ENCODE results near the gene CYBB. TPM values are rescaled to one million over a fixed set of nuclear protein-coding genes. Genes with fewer than 3 reads are reported as not detected.

CYBB gene
- total RNA-seq, 4 donors from 2014 or later: 10.2 to 36.7 (median 21.8) TPM

GRCh38 chrX:37752281-37752680 lies 27.6 kb upstream of the CYBB start:
- no peaks in the 10 kb centered on the region for H3K4me1 ChIP-seq
- H3K27ac ChIP-seq: no peak overlapping the region
- intact Hi-C loops (cut with DNase I; ENCODE audit: low total_unique reads): no loop called here
- no peak for TF ChIP-seq CTCF (IDR thresholded peaks at IDR 0.05)
- no peak for DNase-seq
- no peak overlapping the region for H3K4me3 ChIP-seq
- no peaks in the 10 kb centered on the region for H3K36me3 ChIP-seq
- H3K9me3 ChIP-seq: no peaks in the 10 kb centered on the region
- H3K27me3 ChIP-seq: no peaks in the 10 kb centered on the region

- intact Hi-C loops (cut with DNase I; ENCODE audit: low total_unique reads): no loop called here
- Histone ChIP-seq H3K9me3 (no peaks in the 10 kb centered on the region), H3K27me3 (no peaks in the 10 kb centered on the region), H3K36me3 (no peaks in the 10 kb centered on the region), H3K4me1 (no peaks in the 10 kb centered on the region), H3K27ac (no peak overlapping the region), H3K4me3 (no peak overlapping the region)
- no peak for DNase-seq
- TF ChIP-seq POLR2A (IDR thresholded peaks at IDR 0.05): no peak
Observed at GRCh38 chrX:37752936-37753335, 26.9 kb upstream of the CYBB start.

- Histone ChIP-seq H3K4me1 (no peaks in the 10 kb centered on the region), H3K4me3 (no peak overlapping the region), H3K27ac (no peak overlapping the region), H3K36me3 (no peaks in the 10 kb centered on the region), H3K27me3 (no peaks in the 10 kb centered on the region), H3K9me3 (no peaks in the 10 kb centered on the region)
- intact Hi-C loops (cut with DNase I; ENCODE audit: low total_unique reads): no loop called here
- TF ChIP-seq CTCF (IDR thresholded peaks at IDR 0.05): no peak
- TF ChIP-seq POLR2A (IDR thresholded peaks at IDR 0.05): no peak
- no peak for DNase-seq
Observed at GRCh38 chrX:37753384-37753783, 26.5 kb upstream of the CYBB start.

GRCh38 chrX:37754516-37754915 lies 25.3 kb upstream of the CYBB start:
- no peaks in the 10 kb centered on the region for H3K27me3 ChIP-seq
- no peaks in the 10 kb centered on the region for H3K4me1 ChIP-seq
- no peak overlapping the region for H3K4me3 ChIP-seq
- H3K27ac ChIP-seq: no peak overlapping the region
- intact Hi-C loops (cut with DNase I; ENCODE audit: low total_unique reads): no loop called here
- no peak for TF ChIP-seq CTCF (IDR thresholded peaks at IDR 0.05)
- TF ChIP-seq POLR2A (IDR thresholded peaks at IDR 0.05): no peak
- H3K9me3 ChIP-seq: no peaks in the 10 kb centered on the region
- no peaks in the 10 kb centered on the region for H3K36me3 ChIP-seq
- no peak for DNase-seq

GRCh38 chrX:37755025-37755424 lies 24.8 kb upstream of the CYBB start:
- Histone ChIP-seq H3K4me3 (no peak overlapping the region), H3K27ac (no peak overlapping the region), H3K27me3 (no peaks in the 10 kb centered on the region), H3K4me1 (no peaks in the 10 kb centered on the region), H3K9me3 (no peaks in the 10 kb centered on the region), H3K36me3 (no peaks in the 10 kb centered on the region)
- TF ChIP-seq CTCF (IDR thresholded peaks at IDR 0.05): no peak
- TF ChIP-seq POLR2A (IDR thresholded peaks at IDR 0.05): no peak
- intact Hi-C loops (cut with DNase I; ENCODE audit: low total_unique reads): no loop called here
- DNase-seq: no peak

- Histone ChIP-seq H3K4me3 (no peak overlapping the region), H3K9me3 (no peaks in the 10 kb centered on the region), H3K36me3 (no peaks in the 10 kb centered on the region), H3K27me3 (no peaks in the 10 kb centered on the region), H3K4me1 (no peaks in the 10 kb centered on the region), H3K27ac (no peak overlapping the region)
- no peak for DNase-seq
- intact Hi-C loops (cut with DNase I; ENCODE audit: low total_unique reads): no loop called here
- no peak for TF ChIP-seq CTCF (IDR thresholded peaks at IDR 0.05)
- TF ChIP-seq POLR2A (IDR thresholded peaks at IDR 0.05): no peak
Observed at GRCh38 chrX:37757082-37757481, 22.8 kb upstream of the CYBB start.

Data from uterus (tissue), 4 donors.